K562 (cell line): ENCODE data around the gene SYT7. TPM values are rescaled to one million over a fixed set of nuclear protein-coding genes. Genes with fewer than 3 reads are reported as not detected.

Experiments
- CBX8 ChIP-seq: fragments of 200-600 bp; sonication (generic); IDR thresholded peaks from 2 replicates; pipeline ENCODE4 v1.6.1; 2012; ENCODE audit warnings: borderline replicate concordance, mixed run types, low read depth, mild to moderate bottlenecking, moderate library complexity, mixed read lengths, low read length, control low read depth, inconsistent platforms; ENCODE audit not compliant: poor library complexity, severe bottlenecking; ENCODE audit errors: extremely low read depth
- HNRNPK ChIP-seq: fragments of 200-400 bp; formaldehyde crosslinking; IDR thresholded peaks from one replicate; pipeline ENCODE4 v1.6.1; 2018; ENCODE audit warnings: mild to moderate bottlenecking, low read depth, low read length; ENCODE audit not compliant: poor library complexity, severe bottlenecking
- HOXB6 ChIP-seq: fragments of 250-450 bp; sonication (Bioruptor Pico); IDR thresholded peaks from 2 replicates; pipeline ENCODE4 v1.5.1; 2022; ENCODE audit warnings: mild to moderate bottlenecking, borderline replicate concordance
- KDM1A ChIP-seq, 2 experiments: fragments of 450-650 bp; IDR thresholded peaks; 2 replicates each; pipeline ENCODE4 v1.6.1; 2016; ENCODE audit warnings: mild to moderate bottlenecking in 2 of 2
- PYGO2 ChIP-seq: fragments of 450-650 bp; IDR thresholded peaks from 2 replicates; pipeline ENCODE4 v1.6.1; 2016; ENCODE audit warnings: mild to moderate bottlenecking, missing genetic modification characterization, moderate library complexity, missing compliant biosample characterization
- SNRNP70 ChIP-seq: fragments of 200-400 bp; formaldehyde crosslinking; optimal IDR thresholded peaks from 2 replicates; pipeline ENCODE3; 2017; ENCODE audit warnings: low read depth, low read length
- SPI1 ChIP-seq: IDR thresholded peaks from 2 replicates; pipeline ENCODE4 v1.6.1; 2011; ENCODE audit warnings: low read depth, low read length, control low read depth, borderline replicate concordance
- TOE1 ChIP-seq, 2 experiments: fragments of 450-650 bp in 1 of 2; sonication (generic) in 1 of 2; formaldehyde crosslinking in 1 of 2; IDR thresholded peaks; 2 replicates each; pipeline versions ENCODE4 v1.7.1 to v1.8.0; 2016 to 2022; ENCODE audit warnings: borderline replicate concordance in 2 of 2, mild to moderate bottlenecking in 2 of 2, antibody characterized with exemption in 1 of 2, inconsistent platforms in 1 of 2, low read depth in 1 of 2, missing genetic modification reagents in 1 of 2, moderate library complexity in 1 of 2
- ZEB2 ChIP-seq: fragments of 450-650 bp; IDR thresholded peaks from 2 replicates; pipeline ENCODE4 v1.6.1; 2016
- ZFPM2 ChIP-seq: fragments of 250-450 bp; sonication (Bioruptor Pico); IDR thresholded peaks from 2 replicates; pipeline ENCODE4 v1.5.1; 2022; ENCODE audit warnings: mild to moderate bottlenecking
- ZNF232 ChIP-seq: sonication (generic); formaldehyde crosslinking; IDR thresholded peaks from 2 replicates; pipeline ENCODE4 v1.8.0; 2022; ENCODE audit warnings: mild to moderate bottlenecking, missing genetic modification reagents
- ZNF263 ChIP-seq: sonication (generic); formaldehyde crosslinking; IDR thresholded peaks from 2 replicates; pipeline ENCODE4 v1.8.0; 2022; ENCODE audit warnings: mild to moderate bottlenecking, missing genetic modification reagents, borderline replicate concordance
- ZNF785 ChIP-seq: fragments of 250-450 bp; sonication (Bioruptor Pico); IDR thresholded peaks from 2 replicates; pipeline ENCODE4 v1.4.0; 2020; ENCODE audit warnings: mild to moderate bottlenecking
- polyA plus RNA-seq, 8 experiments: library from polyadenylated mRNA; depleted of rRNA in 4 of 8; stranded (reverse) in 5 of 8; unstranded in 3 of 8; fragments of >200 nt; fragmentation: Nextera tagmentation in 2 of 8; fragmentation: Illumina TruSeq in 1 of 8; extraction: Ambion mirVana in 2 of 8; extraction: Trizol in 1 of 8; gene quantifications; 2 replicates each; pipeline versions ENCODE4 v1.2.1 to v1.2.3, GENCODE V29; 2011 to 2014; ENCODE audit warnings: inconsistent platforms in 1 of 8, missing spikeins in 1 of 8
- total RNA-seq, 7 experiments: library from RNA; depleted of rRNA in 6 of 7; stranded (reverse); fragments of >200 nt in 6 of 7; fragmentation: Illumina TruSeq in 2 of 7; extraction: Trizol in 2 of 7; gene quantifications; 2 replicates each; pipeline versions ENCODE4 v1.2.1 to v1.2.3, GENCODE V29; 2011 to 2021; ENCODE audit warnings: low replicate concordance in 1 of 7
- TF ChIP-seq, protein P1 (sequence below): fragments of 450-650 bp; IDR thresholded peaks from 2 replicates; pipeline ENCODE4 v1.6.1; 2018; ENCODE audit not compliant: partially characterized antibody
- TF ChIP-seq, protein P2 (sequence below): fragments of 450-650 bp; IDR thresholded peaks from 2 replicates; pipeline ENCODE4 v1.6.1; 2016; ENCODE audit warnings: antibody characterized with exemption
- TF ChIP-seq, protein P3 (sequence below): fragments of 200-800 bp; sonication (Bioruptor generic); IDR thresholded peaks from 2 replicates; pipeline ENCODE4 v1.6.1; 2017; ENCODE audit warnings: missing genetic modification characterization, missing compliant biosample characterization
- TF ChIP-seq, protein P4 (sequence below), 3 experiments: fragments of 200-800 bp in 1 of 3; fragments of 250-450 bp in 1 of 3; fragments of 450-650 bp in 1 of 3; sonication (Bioruptor Pico) in 1 of 3; sonication (Bioruptor generic) in 1 of 3; formaldehyde crosslinking in 1 of 3; IDR thresholded peaks; 2 replicates each; pipeline versions ENCODE4 v1.6.1 to v1.8.0; 2016 to 2022; ENCODE audit warnings: mild to moderate bottlenecking in 2 of 3, missing genetic modification characterization in 2 of 3, missing compliant biosample characterization in 1 of 3, moderate library complexity in 1 of 3

Gene SYT7
- total and polyA plus RNA-seq, 9 of the 15 experiments (the other 6 are each of a cell fraction or from before 2014, with no cell fraction given), result 0.01 to 0.51 (median 0.16) TPM; not detected in 1

DNA sequence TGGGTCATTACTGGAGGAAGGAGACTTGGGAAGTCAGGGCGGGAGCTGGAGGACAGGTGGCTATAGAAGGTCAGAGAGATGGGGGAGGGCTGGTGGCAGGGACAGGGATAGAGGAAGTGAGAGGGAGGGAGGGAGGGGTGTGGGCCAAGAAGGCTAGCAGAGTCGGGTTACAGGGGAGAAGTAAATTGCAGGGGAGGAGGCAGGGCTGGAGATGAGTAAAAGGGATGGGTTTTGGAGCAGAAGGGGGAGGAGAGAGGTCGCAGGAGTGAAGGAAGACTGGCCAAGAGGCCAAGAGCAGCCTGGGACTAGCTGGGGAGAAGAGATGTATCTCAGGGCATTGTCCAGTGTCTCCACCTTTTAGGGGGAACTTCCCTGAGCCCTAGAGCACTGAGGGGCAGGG lies 39.3 kb downstream of the SYT7 start (continued):
- TF ChIP-seq, protein P1, sequence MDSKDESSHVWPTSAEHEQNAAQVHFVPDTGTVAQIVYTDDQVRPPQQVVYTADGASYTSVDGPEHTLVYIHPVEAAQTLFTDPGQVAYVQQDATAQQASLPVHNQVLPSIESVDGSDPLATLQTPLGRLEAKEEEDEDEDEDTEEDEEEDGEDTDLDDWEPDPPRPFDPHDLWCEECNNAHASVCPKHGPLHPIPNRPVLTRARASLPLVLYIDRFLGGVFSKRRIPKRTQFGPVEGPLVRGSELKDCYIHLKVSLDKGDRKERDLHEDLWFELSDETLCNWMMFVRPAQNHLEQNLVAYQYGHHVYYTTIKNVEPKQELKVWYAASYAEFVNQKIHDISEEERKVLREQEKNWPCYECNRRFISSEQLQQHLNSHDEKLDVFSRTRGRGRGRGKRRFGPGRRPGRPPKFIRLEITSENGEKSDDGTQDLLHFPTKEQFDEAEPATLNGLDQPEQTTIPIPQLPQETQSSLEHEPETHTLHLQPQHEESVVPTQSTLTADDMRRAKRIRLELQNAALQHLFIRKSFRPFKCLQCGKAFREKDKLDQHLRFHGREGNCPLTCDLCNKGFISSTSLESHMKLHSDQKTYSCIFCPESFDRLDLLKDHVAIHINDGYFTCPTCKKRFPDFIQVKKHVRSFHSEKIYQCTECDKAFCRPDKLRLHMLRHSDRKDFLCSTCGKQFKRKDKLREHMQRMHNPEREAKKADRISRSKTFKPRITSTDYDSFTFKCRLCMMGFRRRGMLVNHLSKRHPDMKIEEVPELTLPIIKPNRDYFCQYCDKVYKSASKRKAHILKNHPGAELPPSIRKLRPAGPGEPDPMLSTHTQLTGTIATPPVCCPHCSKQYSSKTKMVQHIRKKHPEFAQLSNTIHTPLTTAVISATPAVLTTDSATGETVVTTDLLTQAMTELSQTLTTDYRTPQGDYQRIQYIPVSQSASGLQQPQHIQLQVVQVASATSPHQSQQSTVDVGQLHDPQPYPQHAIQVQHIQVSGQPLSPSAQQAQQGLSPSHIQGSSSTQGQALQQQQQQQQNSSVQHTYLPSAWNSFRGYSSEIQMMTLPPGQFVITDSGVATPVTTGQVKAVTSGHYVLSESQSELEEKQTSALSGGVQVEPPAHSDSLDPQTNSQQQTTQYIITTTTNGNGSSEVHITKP, result peak; percentile 17
- TF ChIP-seq HOXB6, result no peak
- TF ChIP-seq, protein P2, sequence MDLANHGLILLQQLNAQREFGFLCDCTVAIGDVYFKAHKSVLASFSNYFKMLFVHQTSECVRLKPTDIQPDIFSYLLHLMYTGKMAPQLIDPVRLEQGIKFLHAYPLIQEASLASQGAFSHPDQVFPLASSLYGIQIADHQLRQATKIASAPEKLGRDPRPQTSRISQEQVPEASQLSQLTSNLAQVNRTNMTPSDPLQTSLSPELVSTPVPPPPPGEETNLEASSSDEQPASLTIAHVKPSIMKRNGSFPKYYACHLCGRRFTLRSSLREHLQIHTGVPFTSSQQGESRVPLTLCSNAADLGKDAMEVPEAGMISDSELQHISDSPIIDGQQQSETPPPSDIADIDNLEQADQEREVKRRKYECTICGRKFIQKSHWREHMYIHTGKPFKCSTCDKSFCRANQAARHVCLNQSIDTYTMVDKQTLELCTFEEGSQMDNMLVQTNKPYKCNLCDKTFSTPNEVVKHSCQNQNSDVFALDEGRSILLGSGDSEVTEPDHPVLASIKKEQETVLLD, result no peak
- TF ChIP-seq, protein P3, sequence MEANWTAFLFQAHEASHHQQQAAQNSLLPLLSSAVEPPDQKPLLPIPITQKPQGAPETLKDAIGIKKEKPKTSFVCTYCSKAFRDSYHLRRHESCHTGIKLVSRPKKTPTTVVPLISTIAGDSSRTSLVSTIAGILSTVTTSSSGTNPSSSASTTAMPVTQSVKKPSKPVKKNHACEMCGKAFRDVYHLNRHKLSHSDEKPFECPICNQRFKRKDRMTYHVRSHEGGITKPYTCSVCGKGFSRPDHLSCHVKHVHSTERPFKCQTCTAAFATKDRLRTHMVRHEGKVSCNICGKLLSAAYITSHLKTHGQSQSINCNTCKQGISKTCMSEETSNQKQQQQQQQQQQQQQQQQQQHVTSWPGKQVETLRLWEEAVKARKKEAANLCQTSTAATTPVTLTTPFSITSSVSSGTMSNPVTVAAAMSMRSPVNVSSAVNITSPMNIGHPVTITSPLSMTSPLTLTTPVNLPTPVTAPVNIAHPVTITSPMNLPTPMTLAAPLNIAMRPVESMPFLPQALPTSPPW (CRISPR knock-in tag), result peak; percentile 79
- no peak for TF ChIP-seq SNRNP70
- TF ChIP-seq CBX8, result no peak
- 0 out of 4 replicates have a peak, but pooled peaks of 1 of the 2 experiments have one; percentile 30 for TF ChIP-seq KDM1A (IDR thresholded peaks at IDR 0.05)
- 0 out of 2 replicates have a peak, but pooled peaks have one; percentile 21 for TF ChIP-seq ZEB2
- no peak for TF ChIP-seq PYGO2 (tag)
- no peak for TF ChIP-seq TOE1 (IDR thresholded peaks at IDR 0.05; ENCODE audit: borderline replicate concordance)
- TF ChIP-seq TOE1 (CRISPR knock-in tag; IDR thresholded peaks at IDR 0.05; ENCODE audit: borderline replicate concordance, low read depth), result no peak
- peak; percentile 13; the same call in 1 of the 2 replicates for TF ChIP-seq ZNF263 (CRISPR knock-in tag)
- TF ChIP-seq ZFPM2, result no peak
- peak; percentile 80; the same call in 1 of the 2 replicates for TF ChIP-seq SPI1
- TF ChIP-seq ZNF785 (CRISPR knock-in tag), result no peak
- TF ChIP-seq, protein P4, sequence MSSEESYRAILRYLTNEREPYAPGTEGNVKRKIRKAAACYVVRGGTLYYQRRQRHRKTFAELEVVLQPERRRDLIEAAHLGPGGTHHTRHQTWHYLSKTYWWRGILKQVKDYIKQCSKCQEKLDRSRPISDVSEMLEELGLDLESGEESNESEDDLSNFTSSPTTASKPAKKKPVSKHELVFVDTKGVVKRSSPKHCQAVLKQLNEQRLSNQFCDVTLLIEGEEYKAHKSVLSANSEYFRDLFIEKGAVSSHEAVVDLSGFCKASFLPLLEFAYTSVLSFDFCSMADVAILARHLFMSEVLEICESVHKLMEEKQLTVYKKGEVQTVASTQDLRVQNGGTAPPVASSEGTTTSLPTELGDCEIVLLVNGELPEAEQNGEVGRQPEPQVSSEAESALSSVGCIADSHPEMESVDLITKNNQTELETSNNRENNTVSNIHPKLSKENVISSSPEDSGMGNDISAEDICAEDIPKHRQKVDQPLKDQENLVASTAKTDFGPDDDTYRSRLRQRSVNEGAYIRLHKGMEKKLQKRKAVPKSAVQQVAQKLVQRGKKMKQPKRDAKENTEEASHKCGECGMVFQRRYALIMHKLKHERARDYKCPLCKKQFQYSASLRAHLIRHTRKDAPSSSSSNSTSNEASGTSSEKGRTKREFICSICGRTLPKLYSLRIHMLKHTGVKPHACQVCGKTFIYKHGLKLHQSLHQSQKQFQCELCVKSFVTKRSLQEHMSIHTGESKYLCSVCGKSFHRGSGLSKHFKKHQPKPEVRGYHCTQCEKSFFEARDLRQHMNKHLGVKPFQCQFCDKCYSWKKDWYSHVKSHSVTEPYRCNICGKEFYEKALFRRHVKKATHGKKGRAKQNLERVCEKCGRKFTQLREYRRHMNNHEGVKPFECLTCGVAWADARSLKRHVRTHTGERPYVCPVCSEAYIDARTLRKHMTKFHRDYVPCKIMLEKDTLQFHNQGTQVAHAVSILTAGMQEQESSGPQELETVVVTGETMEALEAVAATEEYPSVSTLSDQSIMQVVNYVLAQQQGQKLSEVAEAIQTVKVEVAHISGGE (CRISPR knock-in tag; IDR thresholded peaks at IDR 0.05), result no peak
- TF ChIP-seq ZNF232 (CRISPR knock-in tag), result no peak
- no peak for TF ChIP-seq HNRNPK
